GM12875 (cell line): ENCODE data around the gene ANXA3.
"Not testable (repeated sequence)": the region's sequence is repeated elsewhere in the genome, so short reads cannot be mapped to it uniquely, and the experiment has no call there.

ENCODE experiments used
- H3K4me3 ChIP-seq: one replicate; pipeline ENCODE4 v1.5.1; 2011; ENCODE audit warnings: low read depth, low read length, control low read depth
- CTCF ChIP-seq: IDR thresholded peaks from 2 replicates; pipeline ENCODE4 v1.5.1; 2011; ENCODE audit warnings: low read depth, mild to moderate bottlenecking, control low read depth, inconsistent platforms, low read length, moderate library complexity, borderline replicate concordance; ENCODE audit not compliant: insufficient read depth

Gene ANXA3

GRCh38 chr4:78551420-78552351, at the start of gene ANXA3:
Gene ANXA3, plus strand, starts transcription at chr4:78551770. Its CDS starts 2,704 bp downstream, at chr4:78554474.
- TF ChIP-seq CTCF: no peak
- peak within 1 kb of the TSS; percentile 29 for H3K4me3 ChIP-seq

- not testable (repeated sequence) for H3K4me3 ChIP-seq
Observed at GRCh38 chr4:78506260-78506659, 45.3 kb upstream of the ANXA3 start.

- H3K4me3 ChIP-seq: no peak overlapping the region
- no peak for TF ChIP-seq CTCF
Observed at GRCh38 chr4:78509043-78509442, 42.5 kb upstream of the ANXA3 start.

- H3K4me3 ChIP-seq: no peak overlapping the region
- TF ChIP-seq CTCF: no peak
Observed at GRCh38 chr4:78510108-78510507, 41.5 kb upstream of the ANXA3 start.

- no peak for TF ChIP-seq CTCF
- H3K4me3 ChIP-seq: no peak overlapping the region
Observed at GRCh38 chr4:78510681-78511080, 40.9 kb upstream of the ANXA3 start.

GRCh38 chr4:78512357-78512920, 39.1 kb upstream of the ANXA3 start:
- no peak overlapping the region for H3K4me3 ChIP-seq
- TF ChIP-seq CTCF: no peak

- H3K4me3 ChIP-seq: no peak overlapping the region
- TF ChIP-seq CTCF: no peak
Observed at GRCh38 chr4:78513411-78513975, 38.1 kb upstream of the ANXA3 start.
